ENCODE results near the gene MRPL43. TPM values are rescaled to one million over a fixed set of nuclear protein-coding genes. Genes with fewer than 3 reads are reported as not detected.

MRPL43 gene
- total and polyA plus RNA-seq, 9 of the 15 experiments (the other 6 are each of a cell fraction or from before 2014, with no cell fraction given), result 15.1 to 63.7 (median 37.2) TPM

DNA sequence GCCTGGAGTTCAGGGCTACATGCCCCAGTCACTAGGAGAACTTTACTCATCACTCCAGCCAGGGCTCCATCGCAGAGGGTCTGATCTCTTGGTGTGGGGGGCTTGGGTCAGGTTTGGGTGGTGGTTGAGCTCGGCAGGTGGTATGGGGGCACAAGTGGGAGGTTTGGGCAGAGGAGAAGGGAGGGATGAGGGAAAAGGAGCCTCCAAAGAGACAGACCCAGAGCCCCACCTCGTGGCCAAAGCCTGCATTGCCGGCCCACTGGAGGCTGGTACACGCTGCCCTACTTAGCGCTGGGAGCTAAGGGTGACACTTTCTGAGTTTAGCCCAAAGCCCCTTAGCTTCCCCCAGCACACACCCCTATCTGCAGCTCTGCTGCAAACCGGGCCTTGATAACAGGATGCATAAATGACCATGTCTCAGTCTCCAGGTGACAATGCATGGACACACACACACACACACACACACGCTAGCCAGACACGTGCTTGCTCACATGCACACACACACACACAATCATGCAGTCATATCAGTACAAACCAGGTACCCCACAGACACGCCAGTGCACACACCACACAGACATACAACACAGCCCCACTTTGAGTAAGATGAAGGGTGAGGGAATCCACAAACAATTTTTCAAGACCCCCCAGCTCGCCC lies 27.1 kb upstream of the MRPL43 start:
- in situ Hi-C loops (cut with MboI) (loop anchor here (10.0 kb wide), 1 partner anchor 460 kb away; no protein-coding TSS in a partner anchor), intact Hi-C loops (cut with micrococcal nuclease) (loop anchor here (1.0 to 10.0 kb wide), 3 partner anchors 20 to 136 kb away; partner anchors contain the start of gene KAZALD1)
- no TSS peak for BruUV-seq (replicated peaks)
- Histone ChIP-seq H3K79me2 (ENCODE audit: control insufficient read depth, insufficient read depth, low read length) (no peaks in the 10 kb centered on the region), H3K4me3 (no peak overlapping the region), H4K20me1 (replicated peaks; ENCODE audit: control insufficient read depth, insufficient read depth, low read length) (no peaks in the 10 kb centered on the region), H3K9me1 (ENCODE audit: control insufficient read depth, insufficient read depth, low read length) (no peaks in the 10 kb centered on the region), H2AFZ (ENCODE audit: low read depth, low read length) (peak overlapping the region; percentile 20), H3K4me2 (ENCODE audit: insufficient read depth, low read length) (no peak overlapping the region; the same call in 1 of the 2 replicates), H3K4me1 (replicated peaks in 1 of 2; ENCODE audit: control insufficient read depth in 2 of 2, insufficient read depth in 2 of 2, low read length in 2 of 2) (peaks cover 14 to 41% of the 10 kb centered on the region in 2 experiments; a peak in 4 of 5 replicates), H3K36me3 (ENCODE audit: control insufficient read depth, insufficient read depth, low read length) (no peaks in the 10 kb centered on the region), H3K9ac (ENCODE audit: insufficient read depth in 1 of 2, low read depth in 2 of 2, low read length in 2 of 2) (no peak overlapping the region; a peak in 1 of 4 replicates), H3K9me3 (replicated peaks; ENCODE audit: control insufficient read depth, insufficient read depth, low read depth, low read length) (no peaks in the 10 kb centered on the region), H3K27me3 (ENCODE audit: control insufficient read depth in 2 of 2, insufficient read depth in 2 of 2, low read length in 2 of 2) (no peaks in the 10 kb centered on the region), H3K27ac (ENCODE audit: extremely low read depth, low read depth, low read length) (no peak overlapping the region)
- WGBS (ENCODE audit: insufficient coverage, low coverage, missing lambda C conversion rate), result 0% methylated on average over 5 of the region's 11 CpGs
- POLR2A ChIA-PET, result interaction anchor here (0.6 to 1.0 kb wide), 2 partner anchors 12 to 52 kb away, joined by 3 to 4 read pairs; no protein-coding TSS in a partner anchor
- no peak for FAIRE-seq
- peak; percentile 65 to 74 (median 70) for DNase-seq (ENCODE audit: extremely low read depth in 1 of 4, low spot score in 3 of 4)
- ATAC-seq, result peak; percentile 59
- CTCF ChIA-PET (ENCODE audit: low intra/inter-chr PET ratio), result interaction anchor here (0.6 to 5.8 kb wide), 2 partner anchors 18 to 36 kb away, joined by 3 to 150 read pairs; partner anchors contain the start of gene LZTS2
- TF ChIP-seq ZBTB8A (IDR thresholded peaks at IDR 0.05; ENCODE audit: partially characterized antibody), result no peak
- TF ChIP-seq RBM25 (IDR thresholded peaks at IDR 0.05; ENCODE audit: low read depth, low read length, severe bottlenecking), result no peak
- TF ChIP-seq RB1 (IDR thresholded peaks at IDR 0.05; ENCODE audit: low read depth), result peak; percentile 33; the same call in 1 of the 2 replicates
- TF ChIP-seq ZNF717 (CRISPR knock-in tag; IDR thresholded peaks at IDR 0.05), result no peak
- TF ChIP-seq, protein P1, sequence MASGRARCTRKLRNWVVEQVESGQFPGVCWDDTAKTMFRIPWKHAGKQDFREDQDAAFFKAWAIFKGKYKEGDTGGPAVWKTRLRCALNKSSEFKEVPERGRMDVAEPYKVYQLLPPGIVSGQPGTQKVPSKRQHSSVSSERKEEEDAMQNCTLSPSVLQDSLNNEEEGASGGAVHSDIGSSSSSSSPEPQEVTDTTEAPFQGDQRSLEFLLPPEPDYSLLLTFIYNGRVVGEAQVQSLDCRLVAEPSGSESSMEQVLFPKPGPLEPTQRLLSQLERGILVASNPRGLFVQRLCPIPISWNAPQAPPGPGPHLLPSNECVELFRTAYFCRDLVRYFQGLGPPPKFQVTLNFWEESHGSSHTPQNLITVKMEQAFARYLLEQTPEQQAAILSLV (tag; IDR thresholded peaks at IDR 0.05), result no peak
- TF ChIP-seq SMAD3 (CRISPR knock-in tag; conservative IDR thresholded peaks at IDR 0.05), result no peak
- TF ChIP-seq, protein P2, sequence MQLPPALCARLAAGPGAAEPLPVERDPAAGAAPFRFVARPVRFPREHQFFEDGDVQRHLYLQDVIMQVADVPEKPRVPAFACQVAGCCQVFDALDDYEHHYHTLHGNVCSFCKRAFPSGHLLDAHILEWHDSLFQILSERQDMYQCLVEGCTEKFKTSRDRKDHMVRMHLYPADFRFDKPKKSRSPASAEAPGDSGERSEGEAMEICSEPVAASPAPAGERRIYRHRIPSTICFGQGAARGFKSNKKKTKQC (CRISPR knock-in tag; IDR thresholded peaks at IDR 0.05), result 0 out of 2 replicates have a peak, but pooled peaks have one; percentile 19
- no peak for TF ChIP-seq TBP (optimal IDR thresholded peaks at IDR 0.05; ENCODE audit: low read depth, low read length)
- TF ChIP-seq CTCF (IDR thresholded peaks at IDR 0.05 in 2 of 3, conservative IDR thresholded peaks at IDR 0.05 in 1 of 3; ENCODE audit: insufficient read depth in 2 of 3, low read depth in 1 of 3, low read length in 3 of 3), result peak; percentile 83 to 87 (median 86)
- TF ChIP-seq CC2D1A (IDR thresholded peaks at IDR 0.05), result peak; percentile 52; the same call in 1 of the 2 replicates
- TF ChIP-seq, protein P3, sequence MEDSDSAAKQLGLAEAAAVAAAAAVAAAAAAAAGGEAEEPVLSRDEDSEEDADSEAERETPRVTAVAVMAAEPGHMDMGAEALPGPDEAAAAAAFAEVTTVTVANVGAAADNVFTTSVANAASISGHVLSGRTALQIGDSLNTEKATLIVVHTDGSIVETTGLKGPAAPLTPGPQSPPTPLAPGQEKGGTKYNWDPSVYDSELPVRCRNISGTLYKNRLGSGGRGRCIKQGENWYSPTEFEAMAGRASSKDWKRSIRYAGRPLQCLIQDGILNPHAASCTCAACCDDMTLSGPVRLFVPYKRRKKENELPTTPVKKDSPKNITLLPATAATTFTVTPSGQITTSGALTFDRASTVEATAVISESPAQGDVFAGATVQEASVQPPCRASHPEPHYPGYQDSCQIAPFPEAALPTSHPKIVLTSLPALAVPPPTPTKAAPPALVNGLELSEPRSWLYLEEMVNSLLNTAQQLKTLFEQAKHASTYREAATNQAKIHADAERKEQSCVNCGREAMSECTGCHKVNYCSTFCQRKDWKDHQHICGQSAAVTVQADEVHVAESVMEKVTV (CRISPR knock-in tag; IDR thresholded peaks at IDR 0.05), result peak; percentile 52; the same call in 1 of the 2 replicates
- TF ChIP-seq ZNF449 (CRISPR knock-in tag; IDR thresholded peaks at IDR 0.05), result no peak
